ENCODE results near the gene KRT77. TPM values are rescaled to one million over a fixed set of nuclear protein-coding genes. Genes with fewer than 3 reads are reported as not detected.

The KRT77 gene
- polyA plus RNA-seq, 1 of the 3 experiments (the other 2 are of a cell fraction), result not detected

DNA sequence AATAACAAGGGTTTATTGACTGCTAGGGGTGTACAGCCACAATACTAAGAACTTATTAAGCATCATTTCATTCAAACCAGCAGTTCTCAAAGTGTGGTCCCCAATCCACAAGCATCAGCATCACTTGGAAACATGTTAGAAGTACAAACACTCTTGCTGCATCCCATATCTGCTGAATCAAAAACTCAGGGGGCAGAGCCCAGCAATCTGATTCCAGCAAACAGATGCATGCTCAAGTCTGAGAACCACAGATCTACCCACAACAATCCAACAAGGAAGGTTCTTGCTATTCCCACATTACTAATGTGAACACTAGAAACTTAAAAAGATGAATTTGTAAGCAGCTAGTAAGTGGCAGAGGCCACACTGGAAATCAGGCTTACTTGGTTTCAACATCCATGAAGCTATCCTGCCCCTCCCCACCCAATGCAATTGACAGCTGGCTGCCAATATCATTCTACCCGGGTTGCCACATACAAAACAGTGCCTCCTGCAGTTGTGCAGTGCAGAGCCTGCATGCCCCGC is 6.2 kb downstream of the KRT77 start (continued):
- TF ChIP-seq NFIC (IDR thresholded peaks at IDR 0.05; ENCODE audit: borderline replicate concordance) (no peak), TEAD4 (IDR thresholded peaks at IDR 0.05; ENCODE audit: borderline replicate concordance, insufficient read depth) (no peak), RAD21 (IDR thresholded peaks at IDR 0.05; ENCODE audit: low read length) (no peak), ELF1 (IDR thresholded peaks at IDR 0.05) (no peak), EP300 (IDR thresholded peaks at IDR 0.05; ENCODE audit: borderline replicate concordance in 1 of 2, low read depth in 1 of 2, low read length in 1 of 2) (no peak), SMC3 (IDR thresholded peaks at IDR 0.05; ENCODE audit: low read depth, low read length) (no peak), SIN3A (IDR thresholded peaks at IDR 0.05; ENCODE audit: borderline replicate concordance, low read depth, low read length) (no peak), RFX5 (IDR thresholded peaks at IDR 0.05; ENCODE audit: low read length) (no peak)

- 11% methylated on average over 3 of the region's 3 CpGs for WGBS (ENCODE audit: low lambda C conversion rate)
- DNase-seq, result no peak
- Histone ChIP-seq H3K79me2 (ENCODE audit: insufficient read depth) (no peaks in the 10 kb centered on the region), H3K4me2 (no peak overlapping the region), H3F3A (replicated peaks; ENCODE audit: insufficient read depth) (no peaks in the 10 kb centered on the region), H3K9me2 (no peaks in the 10 kb centered on the region), H3K9ac (no peak overlapping the region), H3K9me3 (no peaks in the 10 kb centered on the region), H3K36me3 (replicated peaks in 1 of 2; ENCODE audit: control insufficient read depth in 1 of 2, insufficient read depth in 2 of 2, low read length in 1 of 2) (no peaks in the 10 kb centered on the region), H3K4me3 (ENCODE audit: low read depth in 2 of 2, low read length in 1 of 2) (no peak overlapping the region), H3K27ac (ENCODE audit: low read depth in 2 of 2, low read length in 1 of 2) (no peak overlapping the region), H4K20me1 (ENCODE audit: insufficient read depth) (no peaks in the 10 kb centered on the region), H3K4me1 (ENCODE audit: control insufficient read depth in 1 of 2, insufficient read depth in 2 of 2, low read depth in 1 of 2, low read length in 1 of 2) (peaks cover 0 to 7% of the 10 kb centered on the region in 2 experiments; a peak in 1 of 4 replicates), H2AFZ (ENCODE audit: low read depth) (no peak overlapping the region), H3K27me3 (ENCODE audit: insufficient read depth) (peaks cover 51% of the 10 kb centered on the region; the same call in 1 of the 2 replicates)
- POLR2A ChIA-PET, result no interaction called here
- CTCF ChIA-PET, result no interaction called here
- TF ChIP-seq RXRA (IDR thresholded peaks at IDR 0.05; ENCODE audit: borderline replicate concordance, low read depth), result no peak
- no peak for TF ChIP-seq TCF12 (IDR thresholded peaks at IDR 0.05)
- TF ChIP-seq ELF1 (IDR thresholded peaks at IDR 0.05), result no peak
- no peak for TF ChIP-seq NRF1 (IDR thresholded peaks at IDR 0.05; ENCODE audit: low read depth, low read length)
Observed at GRCh38 chr12:52696588-52696987, 6.7 kb downstream of the KRT77 start.

DNA sequence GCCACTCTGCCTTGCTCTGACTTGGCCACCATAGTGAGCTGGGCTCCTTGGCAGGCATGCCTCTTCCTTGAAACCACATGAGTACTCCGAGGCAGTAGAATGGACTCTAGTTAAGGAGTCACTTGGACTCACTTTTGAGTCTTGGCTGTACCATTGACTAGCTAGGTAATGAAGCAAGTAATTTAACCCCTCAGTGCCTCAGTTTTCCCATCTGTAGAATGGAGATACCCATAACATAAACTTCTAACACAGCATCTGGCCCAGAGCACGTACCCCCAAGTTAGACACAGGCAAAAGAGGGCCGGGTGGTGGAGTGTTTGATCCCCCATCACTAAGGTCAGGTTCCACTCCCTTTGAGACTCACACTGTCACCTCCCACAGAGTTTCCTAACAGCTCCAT is 8.3 kb downstream of the KRT77 start:
- Histone ChIP-seq H3K27ac (ENCODE audit: low read depth in 2 of 2, low read length in 1 of 2) (no peak overlapping the region), H2AFZ (ENCODE audit: low read depth) (no peak overlapping the region), H3K9ac (no peak overlapping the region), H3K4me2 (no peak overlapping the region), H3F3A (replicated peaks; ENCODE audit: insufficient read depth) (no peaks in the 10 kb centered on the region), H3K79me2 (ENCODE audit: insufficient read depth) (no peaks in the 10 kb centered on the region), H4K20me1 (ENCODE audit: insufficient read depth) (no peaks in the 10 kb centered on the region), H3K4me3 (ENCODE audit: low read depth in 2 of 2, low read length in 1 of 2) (no peak overlapping the region), H3K27me3 (ENCODE audit: insufficient read depth) (peaks cover 55% of the 10 kb centered on the region; the same call in 1 of the 2 replicates), H3K4me1 (ENCODE audit: control insufficient read depth in 1 of 2, insufficient read depth in 2 of 2, low read depth in 1 of 2, low read length in 1 of 2) (peaks cover 0 to 13% of the 10 kb centered on the region in 2 experiments; a peak in 1 of 4 replicates), H3K9me3 (no peaks in the 10 kb centered on the region), H3K36me3 (replicated peaks in 1 of 2; ENCODE audit: control insufficient read depth in 1 of 2, insufficient read depth in 2 of 2, low read length in 1 of 2) (no peaks in the 10 kb centered on the region), H3K9me2 (no peaks in the 10 kb centered on the region)
- DNase-seq, result no peak
- ChIA-PET POLR2A (no interaction called here), CTCF (no interaction called here)
- TF ChIP-seq SIN3A (IDR thresholded peaks at IDR 0.05; ENCODE audit: borderline replicate concordance, low read depth, low read length), result no peak
- no peak for TF ChIP-seq YY1 (IDR thresholded peaks at IDR 0.05; ENCODE audit: low read depth)
- TF ChIP-seq RXRA (IDR thresholded peaks at IDR 0.05; ENCODE audit: borderline replicate concordance, low read depth), result no peak
- no peak for TF ChIP-seq SMC3 (IDR thresholded peaks at IDR 0.05; ENCODE audit: low read depth, low read length)
- 8% methylated on average over 2 of the region's 3 CpGs for WGBS (ENCODE audit: low lambda C conversion rate)

Measured in SK-N-SH (cell line).